ENCODE measurements around the gene AIG1. TPM values are rescaled to one million over a fixed set of nuclear protein-coding genes. Genes with fewer than 3 reads are reported as not detected.

AIG1 gene
- total RNA-seq, 1 donor from 2014 or later = 71.6 TPM

GRCh38 chr6:143356101-143356880 lies 295.6 kb downstream of the AIG1 start:
- DNase-seq (ENCODE audit: missing footprints) (no peak), ATAC-seq (no peak)
- intact Hi-C loops (cut with DNase I) = no loop called here

- no peak for ATAC-seq
- DNase-seq (ENCODE audit: missing footprints) = no peak
- intact Hi-C loops (cut with DNase I) = no loop called here
These were observed 296.5 kb downstream of the AIG1 start for GRCh38 chr6:143357152-143357551.

- DNase-seq (ENCODE audit: missing footprints) (no peak), ATAC-seq (no peak)
- intact Hi-C loops (cut with DNase I) = no loop called here
These were observed 297.0 kb downstream of the AIG1 start for GRCh38 chr6:143357561-143358255.

GRCh38 chr6:143361536-143362191 lies 301.0 kb downstream of the AIG1 start:
- ATAC-seq (peak; percentile 31), DNase-seq (ENCODE audit: missing footprints) (no peak)
- intact Hi-C loops (cut with DNase I) = no loop called here

- intact Hi-C loops (cut with DNase I) = no loop called here
These were observed 301.5 kb downstream of the AIG1 start for GRCh38 chr6:143362192-143362558.

GRCh38 chr6:143363299-143363698 lies 302.6 kb downstream of the AIG1 start:
- no peak for ATAC-seq
- no peak for DNase-seq (ENCODE audit: missing footprints)
- intact Hi-C loops (cut with DNase I) = no loop called here

More at GRCh38 chr6:143362192-143362558, 301.5 kb downstream of the AIG1 start:
- no peak for DNase-seq (ENCODE audit: missing footprints)
- ATAC-seq = no peak

DNA sequence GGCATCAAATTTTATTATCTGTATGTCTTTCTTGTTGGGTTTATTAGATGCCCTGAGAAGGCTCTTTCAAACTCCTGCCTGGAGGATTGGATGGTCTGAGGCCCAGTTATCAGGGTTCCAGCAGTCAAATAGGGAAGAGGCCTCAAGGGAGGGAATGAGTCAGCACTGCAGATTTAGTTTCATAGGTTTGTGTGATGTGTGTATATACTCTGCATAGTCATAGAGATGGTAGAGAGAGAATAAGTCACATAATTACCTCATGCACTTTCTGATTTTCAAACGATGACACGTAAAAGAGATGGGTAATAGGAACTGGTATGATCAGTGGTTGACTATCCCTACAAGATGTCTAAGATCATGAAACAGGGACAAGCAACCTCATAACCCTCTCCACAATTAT lies 307.7 kb downstream of the AIG1 start:
- intact Hi-C loops (cut with DNase I) = no loop called here
- ATAC-seq (no peak), DNase-seq (ENCODE audit: missing footprints) (no peak)

DNA sequence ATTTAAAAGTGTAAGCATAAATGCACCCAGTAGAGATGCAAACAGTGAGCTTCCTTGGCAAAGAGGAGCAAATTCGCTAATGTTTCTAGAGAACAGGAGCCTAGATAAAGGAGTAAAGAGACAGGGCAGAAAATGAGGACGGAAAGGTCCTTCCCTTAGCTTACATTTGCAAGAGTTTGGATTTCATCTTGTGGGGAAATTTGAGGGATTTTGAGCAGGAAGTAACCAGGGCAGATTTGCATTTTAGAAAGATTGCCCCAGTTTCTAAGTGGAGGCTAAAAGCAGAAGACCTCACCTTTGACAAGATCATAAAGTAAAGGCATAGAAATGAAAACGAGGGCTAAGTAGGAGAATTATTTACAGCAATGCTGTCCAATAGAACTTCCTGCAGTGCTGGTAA lies 309.3 kb downstream of the AIG1 start:
- intact Hi-C loops (cut with DNase I) = no loop called here
- no peak for DNase-seq (ENCODE audit: missing footprints)
- no peak for ATAC-seq

DNA sequence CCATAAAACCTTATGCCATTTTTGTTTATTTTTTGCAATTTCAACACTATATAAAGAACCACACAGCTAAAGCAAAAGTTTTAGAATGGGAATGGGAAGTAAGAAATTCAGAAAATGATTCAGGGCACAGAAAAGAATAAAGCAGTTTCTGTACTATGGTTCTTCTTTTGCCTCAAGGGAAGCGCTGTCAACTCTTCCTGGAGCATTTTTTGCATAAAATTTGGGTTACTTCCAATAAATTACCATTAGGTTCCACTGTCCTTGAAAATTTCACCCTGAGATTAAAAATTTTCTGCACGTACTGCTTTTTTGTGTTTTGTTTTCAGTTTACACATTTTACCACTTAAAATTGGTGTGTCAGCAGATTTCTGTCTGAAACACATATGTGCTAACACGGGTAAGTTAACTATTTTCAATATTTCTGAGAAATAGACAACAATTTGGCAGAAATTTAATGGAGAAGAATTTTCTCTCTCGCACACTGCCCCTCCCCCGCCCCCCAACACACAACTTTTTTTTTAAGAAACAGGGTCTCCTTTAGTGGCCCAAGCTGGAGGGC lies 310.2 kb downstream of the AIG1 start:
- no peak for ATAC-seq
- intact Hi-C loops (cut with DNase I) = no loop called here
- DNase-seq (ENCODE audit: missing footprints) = no peak

DNA sequence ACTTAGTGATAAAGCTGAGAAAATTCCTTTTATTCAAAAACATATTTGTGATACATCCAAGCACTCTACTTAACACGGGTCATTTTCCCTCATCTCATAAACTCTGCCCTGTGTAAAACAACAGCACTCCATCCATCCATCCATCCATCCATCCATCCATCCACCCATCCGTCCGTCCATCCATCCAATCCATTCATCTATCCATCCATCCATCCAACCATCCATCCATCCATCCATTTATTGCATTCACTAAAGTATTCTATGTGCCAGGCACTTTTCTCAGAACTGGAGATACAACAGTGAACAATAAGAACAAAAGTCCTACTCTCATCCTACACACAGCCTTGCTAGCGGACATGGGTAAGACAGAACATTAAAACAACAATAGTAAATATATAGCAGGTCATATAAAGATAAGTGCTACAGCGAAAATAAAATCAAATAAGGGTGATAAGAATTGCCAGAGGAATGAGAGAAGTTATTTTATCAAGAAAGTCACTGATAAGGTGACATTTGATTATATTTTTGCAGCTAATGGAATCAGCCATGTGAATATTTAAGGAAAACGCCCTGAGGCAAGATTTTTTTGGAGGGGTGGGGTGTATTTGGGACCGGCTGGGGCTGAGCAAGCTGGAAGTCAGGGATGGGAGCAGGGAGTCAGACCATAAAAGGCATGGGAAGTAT lies 311.7 kb downstream of the AIG1 start:
- intact Hi-C loops (cut with DNase I) = no loop called here
- ATAC-seq = no peak
- no peak for DNase-seq (ENCODE audit: missing footprints)

- intact Hi-C loops (cut with DNase I) = no loop called here
- no peak for DNase-seq (ENCODE audit: missing footprints)
- ATAC-seq = no peak
These were observed 313.3 kb downstream of the AIG1 start for GRCh38 chr6:143374014-143374413.

GRCh38 chr6:143375022-143375585 lies 314.4 kb downstream of the AIG1 start:
- no peak for ATAC-seq
- no peak for DNase-seq (ENCODE audit: missing footprints)
- intact Hi-C loops (cut with DNase I) = no loop called here

DNA sequence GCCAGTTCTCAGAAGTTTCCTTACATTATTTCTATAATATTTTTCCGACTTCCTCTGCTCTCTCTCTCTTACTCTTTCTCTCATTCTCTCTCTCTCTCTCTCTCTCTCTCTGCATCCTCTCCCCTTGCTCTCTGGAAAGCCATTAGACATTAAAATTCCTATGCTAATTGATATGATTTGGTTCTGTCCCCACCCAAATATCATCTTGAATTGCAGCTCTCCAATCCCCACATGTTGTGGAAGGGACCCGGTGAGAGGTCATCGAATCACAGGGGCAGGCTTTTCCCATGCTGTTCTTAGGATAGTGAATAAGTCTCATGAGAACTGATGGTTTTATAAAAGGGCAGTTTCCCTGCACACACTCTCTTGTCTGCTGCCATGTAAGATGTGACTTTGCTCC lies 315.7 kb downstream of the AIG1 start:
- ATAC-seq (no peak), DNase-seq (ENCODE audit: missing footprints) (no peak)
- intact Hi-C loops (cut with DNase I) = no loop called here

DNA sequence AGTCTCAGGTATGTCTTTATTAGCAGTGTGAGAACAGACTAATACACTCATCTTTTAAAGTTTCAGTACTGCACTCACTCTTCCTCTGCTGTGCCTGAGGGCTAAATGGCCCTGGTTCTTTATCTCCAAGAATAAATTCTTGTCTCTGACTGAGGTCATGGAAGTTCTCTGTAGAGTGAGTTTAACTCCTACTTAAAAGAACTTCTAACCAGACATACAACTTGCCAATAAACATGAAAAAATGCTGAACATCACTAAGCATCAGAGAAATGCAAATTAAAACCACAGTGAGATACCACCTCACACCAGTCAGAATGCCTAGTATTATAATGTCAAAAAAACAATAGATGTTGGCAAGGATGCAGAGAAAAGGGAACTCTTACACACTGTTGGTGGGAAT lies 316.2 kb downstream of the AIG1 start:
- ATAC-seq = no peak
- DNase-seq (ENCODE audit: missing footprints) = no peak
- intact Hi-C loops (cut with DNase I) = no loop called here

DNA sequence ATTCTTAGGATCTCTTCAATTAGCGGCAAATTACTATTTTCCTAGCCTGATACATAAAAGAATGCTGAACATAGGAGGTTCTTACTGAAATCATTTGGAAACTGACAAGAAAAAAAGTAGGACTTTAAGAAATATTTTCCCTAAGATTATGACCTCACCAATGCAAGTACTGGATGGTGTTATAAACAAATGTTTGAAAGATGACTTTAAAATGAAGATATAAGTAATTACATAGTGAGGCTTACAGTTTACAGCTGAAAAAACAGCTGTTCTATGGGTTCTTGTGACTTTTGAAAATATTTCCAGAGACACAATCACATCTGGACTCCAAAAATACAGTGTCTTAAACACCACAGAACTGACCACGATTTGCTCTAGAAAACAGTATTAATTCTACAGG lies 324.9 kb downstream of the AIG1 start:
- DNase-seq (ENCODE audit: missing footprints) (no peak), ATAC-seq (no peak)
- intact Hi-C loops (cut with DNase I) = no loop called here

- intact Hi-C loops (cut with DNase I) = no loop called here
- DNase-seq (ENCODE audit: missing footprints) = no peak
- no peak for ATAC-seq
These were observed 329.6 kb downstream of the AIG1 start for GRCh38 chr6:143390278-143390677.
